Epidermal melanocyte (primary cell): ENCODE data around the gene POLR3G.

Source experiments
- DNase-seq: peaks from one replicate; pipeline ENCODE4 v3.0.0; 2011; ENCODE audit warnings: low spot score; ENCODE audit not compliant: insufficient read length

The POLR3G gene

DNA sequence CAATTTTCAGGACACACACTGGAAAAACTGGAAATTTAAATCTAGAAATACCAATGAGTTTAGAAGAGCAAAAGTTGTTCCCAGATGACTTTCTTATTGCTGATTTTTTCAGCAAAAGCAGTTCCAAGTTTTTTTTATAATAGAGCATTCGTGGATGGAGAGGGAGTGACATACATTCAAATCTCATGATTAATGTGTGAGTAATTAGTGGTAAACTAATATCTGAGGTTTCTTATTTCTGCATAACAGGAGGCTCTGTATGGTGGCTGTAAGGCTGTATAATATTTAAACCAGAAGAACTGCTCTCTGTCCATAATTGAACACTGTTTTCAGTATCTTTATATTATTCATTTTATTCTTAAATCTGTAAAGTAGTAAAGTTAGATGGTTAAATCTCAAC is 28.9 kb downstream of the POLR3G start:
- no peak for DNase-seq

DNA sequence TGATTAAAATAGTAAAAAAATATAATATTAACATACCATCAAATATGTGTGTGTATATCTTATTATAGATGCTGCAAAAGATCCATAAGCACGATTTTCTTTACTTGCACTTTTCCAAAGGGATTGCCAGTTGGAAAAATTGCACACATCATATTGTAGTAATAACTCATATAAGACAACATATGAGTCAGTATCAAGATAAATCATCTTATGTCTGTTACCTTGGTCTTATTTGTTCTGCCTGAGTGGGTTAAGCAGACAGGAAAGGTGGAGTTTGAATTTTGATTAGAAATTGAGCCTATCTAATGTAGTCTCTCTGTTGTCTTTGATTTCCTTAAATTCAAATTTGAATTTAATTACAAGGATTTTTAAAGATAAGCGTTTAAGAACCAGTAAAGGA is 30.1 kb downstream of the POLR3G start:
- no peak for DNase-seq

DNA sequence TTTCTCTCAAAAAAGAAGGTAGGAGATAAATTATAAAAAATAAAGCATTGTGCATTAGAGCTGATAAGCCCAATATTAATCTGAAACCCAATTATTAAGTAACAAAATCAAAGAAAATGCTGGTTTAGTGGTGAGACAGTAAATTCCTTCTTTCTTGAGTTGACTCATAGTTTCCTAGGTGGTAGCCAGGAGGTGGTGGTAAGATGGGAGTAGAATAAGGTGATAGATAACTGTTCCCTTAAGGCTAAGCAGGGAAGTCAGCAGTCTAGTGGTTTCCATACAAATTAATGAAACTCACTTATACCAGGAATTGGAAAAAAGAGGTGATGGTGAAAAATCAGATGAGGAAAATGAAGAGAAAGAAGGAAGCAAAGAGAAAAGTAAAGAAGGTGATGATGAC is 31.6 kb downstream of the POLR3G start:
- DNase-seq = no peak

DNA sequence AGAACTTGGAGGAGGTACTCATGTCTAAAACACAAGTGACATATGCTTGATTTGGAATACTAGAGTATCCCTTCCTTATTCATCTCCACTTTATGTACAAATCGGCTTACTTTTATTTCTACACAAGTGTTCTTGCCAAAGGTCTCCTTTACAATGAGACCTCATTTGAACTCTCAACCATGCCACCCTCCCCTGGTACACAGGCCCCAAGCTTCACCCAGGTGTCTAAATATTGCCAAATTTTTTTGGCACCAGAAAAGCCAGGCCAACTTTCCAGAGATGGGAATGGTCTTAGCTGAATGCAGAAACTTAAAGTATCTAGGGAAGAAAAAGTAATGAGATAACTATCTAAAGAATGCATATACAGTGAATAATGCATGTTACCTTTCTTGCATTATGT is 35.8 kb downstream of the POLR3G start:
- no peak for DNase-seq

- no peak for DNase-seq
These were observed 39.9 kb downstream of the POLR3G start for GRCh38 chr5:90514520-90514919.

DNA sequence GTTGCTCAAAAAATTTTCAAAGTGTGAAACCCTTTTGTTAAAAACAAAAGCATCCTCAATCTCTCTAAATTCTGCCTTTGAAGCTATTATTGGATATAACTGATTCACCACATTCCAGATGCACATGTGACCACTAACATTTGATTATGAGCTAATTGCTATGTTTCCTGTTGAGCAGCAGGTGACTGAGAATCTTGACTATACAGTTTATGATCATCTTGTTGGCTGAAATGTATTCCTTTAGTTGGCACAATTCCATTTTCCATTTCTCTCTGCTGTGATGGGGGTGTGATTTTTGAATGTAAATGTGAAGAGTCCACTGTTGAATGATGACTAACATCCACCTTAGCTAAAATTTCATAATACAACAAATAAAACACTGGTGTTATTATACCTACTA is 44.0 kb downstream of the POLR3G start:
- no peak for DNase-seq

- DNase-seq = no peak
These were observed 44.4 kb downstream of the POLR3G start for GRCh38 chr5:90519081-90519480.

DNA sequence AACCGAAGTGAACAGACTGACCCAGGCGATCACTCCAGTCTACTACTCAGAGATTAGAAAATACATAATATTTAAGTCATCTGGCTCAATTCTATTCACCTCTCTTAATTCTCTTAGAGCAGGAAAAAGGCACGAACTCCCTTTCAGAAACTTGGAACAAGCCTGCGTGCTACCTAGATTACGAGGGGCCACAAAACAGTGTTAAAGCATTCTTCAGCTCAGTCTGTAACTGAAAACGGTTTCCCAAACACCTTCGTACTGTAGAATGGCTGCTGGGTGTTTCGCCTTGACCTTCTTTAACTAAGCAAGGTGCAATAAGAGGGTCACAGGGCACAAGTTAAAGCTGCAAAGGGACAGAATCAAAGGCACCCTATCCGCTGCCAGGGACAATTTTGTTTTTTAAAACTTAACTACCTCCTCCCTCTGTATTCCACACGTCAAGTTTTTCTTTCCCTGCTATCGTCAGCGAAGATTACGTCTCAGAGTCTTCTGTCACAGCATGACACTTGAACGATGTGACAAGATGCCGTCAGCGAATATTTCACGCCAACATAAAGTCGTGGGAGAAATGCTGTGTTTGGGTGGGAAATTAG is 54.0 kb downstream of the POLR3G start:
- no peak for DNase-seq

DNA sequence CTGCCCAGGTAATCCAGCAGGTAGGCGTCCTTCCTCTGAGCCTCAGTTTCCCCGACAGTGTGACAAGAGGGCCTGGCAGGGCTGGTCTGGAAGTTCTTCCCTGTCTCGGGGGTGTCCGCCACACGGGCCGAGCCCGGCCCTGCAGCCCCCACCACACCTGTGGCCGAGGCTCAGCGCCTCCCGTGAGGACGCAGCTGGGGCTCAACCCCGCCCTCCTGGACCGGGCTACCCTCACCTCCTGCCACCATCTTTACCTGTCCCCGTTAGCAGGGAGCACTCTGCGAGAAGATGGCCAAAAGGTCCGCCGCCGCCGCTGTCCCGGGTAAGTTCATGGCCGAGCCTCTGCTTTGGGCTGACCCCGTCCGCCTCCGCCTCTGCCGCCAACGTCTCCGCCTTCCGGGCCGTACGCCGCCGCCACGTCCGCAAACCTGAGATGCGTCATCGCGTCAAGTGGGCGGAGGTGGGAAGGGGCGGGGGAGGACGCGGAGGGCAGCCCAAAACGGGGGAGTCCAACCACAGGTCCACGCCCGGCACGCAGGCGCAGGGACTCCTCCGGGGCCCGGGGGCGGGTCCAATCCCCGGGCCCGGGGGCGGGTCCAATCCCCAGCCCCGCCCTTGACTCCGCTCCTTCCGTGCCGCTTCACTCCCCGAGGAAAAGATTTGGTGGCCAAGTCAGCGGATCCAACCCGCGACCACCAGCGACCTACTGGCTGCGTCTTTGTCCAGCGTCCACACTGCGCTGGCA is 54.7 kb downstream of the POLR3G start, which contains the start of gene LYSMD3:
TSS of gene LYSMD3 (minus strand) at position 391 of the 745 bp plus-strand sequence. CDS start 4,295 bp downstream, outside the sequence.
- DNase-seq = peak; percentile 91

DNA sequence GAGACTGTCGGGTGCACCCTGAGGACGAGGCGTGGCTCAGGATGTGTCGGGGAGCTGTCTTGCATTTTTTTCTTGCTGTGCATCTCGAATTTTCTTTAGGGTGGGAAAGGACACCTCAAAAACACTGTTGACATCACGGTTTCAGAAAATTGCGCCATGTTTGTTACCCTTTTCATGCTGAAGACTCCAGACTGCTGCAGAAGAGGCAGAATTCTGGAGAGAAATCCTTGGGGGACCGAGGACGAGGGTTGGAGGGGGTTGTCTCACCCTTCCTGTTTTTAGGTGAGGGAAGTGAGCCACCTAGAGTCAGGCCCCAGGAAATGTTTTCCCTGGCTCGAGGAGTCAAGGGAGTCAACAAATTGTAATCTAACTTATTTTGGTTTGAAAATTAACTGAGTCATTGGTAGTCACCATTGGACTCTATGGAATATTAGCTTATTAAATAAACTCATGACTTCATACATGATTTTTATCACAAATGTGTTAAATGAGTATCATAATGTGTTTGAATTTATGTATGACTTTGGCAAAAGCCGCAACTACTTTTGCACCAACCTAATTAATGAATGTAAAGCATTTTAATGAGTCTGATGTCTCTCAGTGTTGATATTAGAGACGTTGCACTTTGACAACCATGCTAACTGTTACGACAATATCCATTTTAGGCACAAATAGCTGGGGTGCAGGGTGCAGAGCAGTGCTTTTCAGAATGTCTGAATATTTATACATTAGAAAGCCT is 55.4 kb downstream of the POLR3G start:
- no peak for DNase-seq

DNA sequence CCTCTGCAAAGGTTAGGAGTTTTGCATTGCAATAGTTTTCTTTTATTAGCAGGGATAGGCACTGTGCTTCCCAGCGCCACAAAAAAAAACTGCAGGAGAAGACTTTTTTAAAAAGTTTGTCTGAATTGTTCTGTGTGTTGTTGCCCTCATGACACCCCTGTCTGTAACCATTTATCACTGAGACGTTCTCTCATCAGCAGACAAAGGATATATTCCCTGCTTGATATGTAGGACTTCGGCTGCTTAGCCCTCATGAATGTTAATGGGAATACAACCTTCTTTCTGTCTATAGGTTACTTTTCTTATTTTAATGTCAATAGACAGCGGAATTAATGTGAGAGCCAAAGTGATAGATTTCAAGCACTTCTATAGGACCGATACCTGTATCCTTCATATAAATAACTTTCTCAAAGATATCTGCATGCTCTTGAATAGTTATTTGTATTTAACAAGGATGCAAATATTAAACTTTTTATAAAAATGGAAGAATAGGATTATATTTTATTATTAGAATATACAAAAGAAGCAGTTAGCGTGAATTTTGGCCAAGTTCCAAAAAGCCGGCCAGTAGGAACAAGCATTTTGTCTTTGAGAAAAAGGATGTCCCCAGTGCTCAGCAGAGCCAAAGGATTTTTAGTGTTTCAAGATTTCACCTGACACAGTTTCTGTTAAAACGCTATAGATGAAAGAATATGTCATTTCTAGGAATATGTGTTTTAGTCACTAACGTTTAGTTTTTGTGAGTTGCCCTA is 56.2 kb downstream of the POLR3G start:
- no peak for DNase-seq

DNA sequence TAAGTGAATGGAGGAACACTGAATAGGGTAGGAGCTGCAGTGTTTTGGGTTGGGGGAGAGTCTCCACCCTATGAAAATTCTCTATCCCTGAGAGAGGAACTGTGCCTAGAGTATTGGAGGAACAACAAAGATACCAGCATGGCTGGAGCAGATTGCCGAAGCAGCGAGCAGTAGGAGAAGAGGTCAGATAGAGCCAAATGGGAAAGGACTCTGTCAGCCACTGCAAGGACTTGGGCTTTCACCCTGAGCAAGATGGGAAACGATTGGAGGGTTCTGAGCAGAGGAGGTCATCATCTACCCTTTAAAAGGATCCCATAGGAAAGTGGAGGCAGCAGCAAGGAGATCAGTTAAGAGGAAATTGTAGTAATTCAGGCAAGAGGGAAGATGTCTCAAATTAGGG is 59.1 kb downstream of the POLR3G start:
- no peak for DNase-seq

- no peak for DNase-seq
These were observed 60.3 kb downstream of the POLR3G start for GRCh38 chr5:90534922-90535321.

- no peak for DNase-seq
These were observed 68.3 kb downstream of the POLR3G start for GRCh38 chr5:90542827-90543519.

GRCh38 chr5:90545511-90545910 is 70.8 kb downstream of the POLR3G start:
- DNase-seq = no peak

DNA sequence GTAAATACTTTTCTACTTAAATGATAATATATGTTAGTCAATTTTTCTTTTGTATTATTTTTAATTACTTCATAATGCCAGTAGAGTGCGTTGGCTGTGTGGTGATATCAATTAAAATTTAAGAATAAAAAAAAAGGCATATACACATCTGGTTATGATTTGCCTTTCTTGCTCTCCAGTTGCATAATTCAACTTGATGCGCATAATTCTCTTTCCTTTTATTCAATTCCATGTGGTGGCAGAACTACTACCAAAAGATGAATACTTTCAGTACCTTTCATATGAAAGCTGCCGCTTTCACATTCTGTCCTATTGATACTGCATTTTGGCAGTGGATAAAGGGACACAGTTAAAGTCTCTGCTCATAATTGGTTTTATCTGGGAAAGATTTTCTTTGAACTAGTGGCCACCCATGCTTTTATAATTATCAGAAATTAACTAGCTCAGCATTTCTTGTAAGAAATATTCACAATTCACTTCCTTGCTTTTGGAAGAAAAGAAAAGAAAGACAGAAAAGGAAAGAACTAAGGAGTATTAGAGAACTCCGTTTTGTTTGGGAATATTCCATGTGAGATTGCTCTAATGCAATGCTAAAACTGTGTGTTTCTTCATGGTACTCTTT is 71.7 kb downstream of the POLR3G start:
- DNase-seq = no peak

GRCh38 chr5:90547072-90547536 is 72.4 kb downstream of the POLR3G start:
- no peak for DNase-seq

DNA sequence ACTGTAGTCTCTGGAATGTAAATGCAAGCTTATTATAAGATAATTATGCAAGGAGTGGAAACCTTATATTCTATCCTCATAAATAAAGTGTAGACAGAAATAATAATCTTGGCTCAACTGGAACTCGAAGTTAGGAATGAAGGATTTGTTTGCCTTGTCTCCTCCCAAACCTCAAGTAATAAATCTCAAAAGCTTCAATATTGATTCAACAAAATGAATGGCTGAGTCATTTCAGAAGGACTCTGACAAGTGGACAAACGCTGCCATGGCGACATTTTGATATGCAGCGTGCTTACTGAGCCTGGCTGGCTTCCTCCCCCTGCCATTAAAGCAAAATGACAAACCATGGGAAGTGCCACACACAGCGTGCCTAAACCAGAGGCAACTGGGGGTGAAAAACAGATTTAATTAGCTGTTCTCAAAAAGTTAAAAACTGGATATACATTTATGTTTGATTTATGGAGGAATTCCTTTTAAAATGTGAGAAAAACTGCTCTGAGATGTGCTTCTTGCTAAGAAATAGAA is 73.5 kb downstream of the POLR3G start:
- DNase-seq = no peak

GRCh38 chr5:90549223-90549622 is 74.6 kb downstream of the POLR3G start:
- DNase-seq = no peak

DNA sequence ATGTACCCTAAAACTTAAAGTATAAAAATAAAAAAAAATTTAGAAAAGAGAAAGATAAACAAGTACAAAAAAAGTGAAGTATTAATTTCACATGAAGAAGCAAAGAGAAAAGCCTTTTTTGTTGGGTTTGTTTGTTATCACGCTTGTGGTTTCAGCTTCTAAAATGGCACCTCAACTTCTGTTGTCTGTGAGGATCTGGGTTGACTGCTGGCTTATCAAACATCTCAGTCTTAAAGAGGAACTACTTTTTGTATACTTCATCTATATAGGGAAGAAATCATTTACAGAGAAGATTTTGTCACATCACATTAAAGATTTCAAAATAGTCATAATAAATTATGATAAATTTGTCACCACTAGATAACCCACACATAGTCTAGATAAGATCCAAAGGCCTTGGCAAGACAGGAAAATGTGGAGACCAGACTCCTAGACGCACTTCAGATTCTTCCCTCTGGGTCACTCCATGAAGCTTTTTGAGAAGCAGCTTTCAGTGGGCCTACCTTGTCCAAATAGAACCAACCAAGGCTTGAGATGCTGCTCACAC is 75.1 kb downstream of the POLR3G start:
- DNase-seq = no peak
